HG03064 (cell line): ENCODE data around the gene RPS29.

Experiments used
- ATAC-seq: cut with Tn5 transposase; IDR thresholded peaks from one replicate; pipeline ENCODE4 v1.9.1; 2021; ENCODE audit warnings: low read depth; ENCODE audit not compliant: unreplicated experiment

RPS29 gene

DNA sequence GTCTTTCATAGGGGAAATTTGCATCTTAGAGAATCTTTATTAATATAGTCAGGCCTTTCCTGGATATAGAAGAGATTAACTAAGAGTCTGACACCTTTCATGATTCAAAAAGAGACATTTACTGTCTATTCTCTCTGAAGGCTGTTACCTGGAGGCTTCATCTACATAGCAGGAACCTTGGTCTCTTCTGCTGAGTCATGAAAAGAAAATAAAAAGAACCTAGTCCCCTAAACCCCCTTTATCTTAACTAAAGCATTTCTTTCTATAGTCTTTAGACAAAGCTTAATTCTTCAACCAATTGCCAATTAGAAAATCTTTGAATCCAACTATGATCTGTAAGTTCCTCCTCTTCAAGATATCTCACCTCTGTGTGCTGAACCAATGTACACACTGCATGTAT, 33.1 kb downstream of the RPS29 start:
- no peak for ATAC-seq

DNA sequence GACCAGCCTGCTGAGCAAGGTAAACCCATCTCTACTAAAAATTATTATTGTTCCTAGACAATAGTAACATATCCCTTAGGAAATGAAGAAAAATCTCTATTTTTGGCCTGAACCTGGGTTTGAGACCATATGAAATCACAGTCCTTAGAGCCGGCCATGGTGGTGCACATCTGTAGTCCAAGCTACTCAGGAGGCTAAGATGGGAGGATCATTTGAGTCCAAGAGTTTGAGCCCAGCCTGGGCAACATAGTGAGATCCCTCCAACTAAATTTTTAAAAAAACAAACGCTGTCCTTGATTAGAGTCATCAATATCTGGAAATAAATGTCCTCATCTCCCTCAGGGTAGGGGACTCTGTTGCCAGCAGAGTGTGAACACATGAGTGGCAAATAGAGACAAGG, 34.6 kb downstream of the RPS29 start:
- no peak for ATAC-seq

DNA sequence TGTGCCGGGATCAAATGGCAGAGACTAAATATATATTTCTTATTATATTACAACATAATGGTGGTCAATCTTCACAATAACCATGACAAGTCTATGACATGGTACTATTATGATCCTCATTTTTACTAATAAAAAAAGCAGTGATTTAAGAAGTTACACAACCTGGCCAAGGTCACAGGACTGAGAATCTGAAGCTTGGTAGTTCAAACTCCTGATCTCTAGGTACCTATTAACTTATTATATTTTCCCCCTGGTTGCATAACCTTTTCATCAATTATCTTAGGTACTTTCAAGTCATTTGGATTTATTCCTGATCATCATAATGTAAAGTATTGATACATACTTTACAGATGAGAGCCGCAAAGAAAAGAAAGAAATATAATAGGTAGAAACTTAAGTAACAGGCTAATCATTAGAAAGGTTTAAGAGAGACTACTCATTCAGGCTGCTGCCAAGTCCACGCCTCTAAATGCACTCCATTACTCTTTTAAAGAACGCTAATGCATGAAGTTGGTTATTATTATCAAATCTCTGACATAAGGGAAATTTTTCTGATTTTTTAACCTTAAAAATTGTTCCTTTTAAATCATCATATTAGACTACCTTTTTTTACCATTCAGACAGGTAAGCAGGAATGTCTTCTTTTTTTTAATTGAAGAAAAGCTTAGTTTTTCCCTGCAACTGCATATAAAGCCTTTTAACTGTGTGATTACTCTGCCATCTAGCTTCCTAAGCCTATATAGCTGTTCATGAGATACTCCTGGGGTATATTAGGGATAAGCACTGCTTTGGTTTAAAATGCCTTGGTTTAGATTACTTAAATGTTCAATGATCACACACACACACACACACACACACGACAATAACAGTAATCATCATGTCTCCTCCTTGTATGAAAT, 35.6 kb downstream of the RPS29 start:
- no peak for ATAC-seq

DNA sequence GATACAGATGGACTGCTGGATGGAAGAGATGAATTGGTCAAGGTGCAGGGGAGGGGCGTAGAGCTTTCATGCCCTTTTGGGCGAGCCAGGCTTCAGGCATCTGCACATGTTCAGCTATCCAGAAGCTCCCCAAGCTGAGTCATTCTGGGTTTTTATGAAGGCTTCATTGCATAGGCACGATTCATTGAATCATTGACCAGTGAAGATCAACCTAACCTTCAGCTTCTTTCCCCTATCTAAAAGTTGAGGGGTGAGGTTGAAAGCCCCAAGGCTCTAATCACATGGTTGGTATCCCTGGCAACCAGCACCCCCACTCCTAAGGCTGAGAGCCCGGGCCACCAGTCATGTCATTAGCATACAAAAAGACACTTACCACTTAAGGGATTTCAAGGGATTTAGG, 36.3 kb downstream of the RPS29 start:
- ATAC-seq, result no peak

DNA sequence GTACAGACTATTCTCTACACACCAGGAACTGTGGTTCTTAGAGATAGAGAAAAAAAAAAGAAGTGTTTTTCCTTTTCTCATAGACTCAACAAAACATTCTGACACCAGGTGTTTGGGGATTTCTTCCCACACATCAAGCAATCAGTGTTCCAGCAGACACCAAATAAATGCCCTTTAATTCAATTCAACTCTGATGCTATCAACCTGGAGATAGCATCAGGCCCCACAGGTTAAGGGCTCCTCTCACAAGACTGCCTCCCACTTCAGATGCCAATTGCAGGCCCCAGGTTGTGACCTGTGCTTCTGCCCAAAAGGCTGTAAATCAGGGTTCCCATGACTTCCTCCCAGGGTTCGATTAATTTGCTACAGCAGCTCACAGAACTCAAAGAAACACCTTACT, 36.7 kb downstream of the RPS29 start:
- no peak for ATAC-seq

DNA sequence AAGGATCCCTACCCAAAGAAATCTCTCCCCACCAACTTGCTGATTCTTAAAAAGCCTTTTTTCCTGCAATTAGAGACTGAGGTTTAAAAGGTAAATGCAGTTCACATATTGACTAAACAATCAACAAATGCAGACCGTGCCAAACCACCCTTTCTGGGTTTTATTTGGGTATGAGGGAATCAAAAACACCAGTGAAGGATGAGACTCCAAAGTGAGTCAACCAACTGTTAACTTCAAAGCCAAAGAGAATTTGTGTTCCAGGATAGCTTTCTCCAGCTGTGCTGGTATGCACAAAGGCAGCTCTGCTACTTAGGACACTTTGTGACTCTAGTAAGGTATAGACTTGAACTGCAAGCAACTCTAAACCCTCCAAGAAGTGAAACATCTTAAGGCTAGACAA, 39.4 kb downstream of the RPS29 start:
- no peak for ATAC-seq

DNA sequence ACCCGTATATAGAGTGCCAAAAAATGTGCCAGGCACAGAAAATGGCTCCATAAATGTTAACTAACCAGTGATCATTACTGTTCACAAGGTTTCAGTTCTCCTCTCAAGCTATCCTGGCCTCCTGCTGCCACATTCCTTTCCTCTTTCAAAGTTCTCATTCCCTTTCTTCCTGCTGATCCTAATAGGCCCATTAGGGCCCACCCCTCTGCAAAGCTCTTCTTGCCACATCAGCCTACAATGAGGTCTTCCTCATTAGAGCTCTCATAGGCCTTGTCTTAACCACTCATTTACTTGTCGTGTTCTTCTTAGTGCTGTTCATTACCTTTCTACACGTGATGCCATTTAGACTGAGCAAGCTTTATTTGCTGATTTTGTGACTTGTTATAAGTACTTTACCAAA, 40.5 kb downstream of the RPS29 start:
- no peak for ATAC-seq

DNA sequence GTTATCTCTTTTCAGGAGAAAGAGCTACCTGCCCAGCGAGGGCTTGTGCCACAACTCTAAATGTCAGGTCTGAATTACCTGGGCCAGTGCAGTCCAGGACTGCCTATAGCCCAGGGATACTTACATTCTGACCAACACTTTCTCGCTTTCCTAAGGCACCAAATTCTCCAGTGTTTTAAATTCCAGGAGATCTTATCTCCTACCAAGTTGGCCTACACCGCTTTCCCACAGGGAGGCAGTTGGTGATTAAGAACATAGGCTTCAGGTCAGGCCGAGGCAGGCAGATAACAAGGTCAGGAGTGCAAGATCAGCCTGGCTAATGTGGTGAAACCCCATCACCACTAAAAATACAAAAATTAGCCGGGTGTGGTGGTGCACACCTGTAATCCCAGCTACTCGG, 41.1 kb downstream of the RPS29 start:
- no peak for ATAC-seq

DNA sequence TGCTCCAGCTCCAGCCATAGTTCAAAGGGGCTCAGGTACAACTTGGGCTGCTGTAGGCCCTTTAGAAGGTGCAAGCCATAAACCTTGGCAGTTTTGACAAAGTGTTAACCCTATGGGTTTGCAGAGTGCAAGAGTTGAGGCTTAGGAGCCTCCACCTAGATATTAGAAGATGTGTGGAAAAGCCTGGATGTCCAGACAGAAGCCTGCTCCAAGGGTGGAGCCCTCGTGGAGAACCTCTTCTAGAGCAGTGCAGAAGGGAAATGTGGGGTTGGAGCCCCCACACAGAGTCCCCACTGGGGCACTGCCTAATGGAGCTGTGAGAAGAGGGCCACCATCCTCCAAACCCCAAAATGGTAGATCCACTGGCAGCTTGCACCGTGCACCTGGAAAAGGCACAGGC, 45.1 kb downstream of the RPS29 start:
- no peak for ATAC-seq

DNA sequence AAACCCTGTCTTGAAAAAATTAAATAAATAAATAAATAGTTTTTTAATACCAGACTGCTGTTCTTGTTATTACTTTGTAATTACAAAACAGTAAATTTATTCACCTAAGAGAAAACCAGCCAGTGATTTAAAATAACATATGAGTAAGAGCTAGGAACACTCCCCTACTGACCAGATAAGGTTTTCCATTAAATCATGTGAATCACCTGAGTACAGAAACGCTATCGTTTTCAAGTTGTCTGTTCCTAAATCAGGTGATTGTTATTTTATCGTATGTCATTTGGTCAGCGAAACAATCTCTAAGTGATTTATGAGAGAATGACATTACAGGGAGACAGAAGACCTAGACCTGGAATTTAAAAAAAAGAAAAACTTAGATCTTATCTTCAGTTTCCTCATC, 47.3 kb downstream of the RPS29 start:
- no peak for ATAC-seq
